Activated T-cell treated with anti-CD3 and anti-CD28 coated beads, Interleukin-2, amount 50 U/mL, for 1 hour (primary cell): ENCODE results near the gene THADA.

Experiments used
- DNase-seq: peaks from one replicate; pipeline ENCODE4 v3.0.0-alpha.2; 2020

The THADA gene

DNA sequence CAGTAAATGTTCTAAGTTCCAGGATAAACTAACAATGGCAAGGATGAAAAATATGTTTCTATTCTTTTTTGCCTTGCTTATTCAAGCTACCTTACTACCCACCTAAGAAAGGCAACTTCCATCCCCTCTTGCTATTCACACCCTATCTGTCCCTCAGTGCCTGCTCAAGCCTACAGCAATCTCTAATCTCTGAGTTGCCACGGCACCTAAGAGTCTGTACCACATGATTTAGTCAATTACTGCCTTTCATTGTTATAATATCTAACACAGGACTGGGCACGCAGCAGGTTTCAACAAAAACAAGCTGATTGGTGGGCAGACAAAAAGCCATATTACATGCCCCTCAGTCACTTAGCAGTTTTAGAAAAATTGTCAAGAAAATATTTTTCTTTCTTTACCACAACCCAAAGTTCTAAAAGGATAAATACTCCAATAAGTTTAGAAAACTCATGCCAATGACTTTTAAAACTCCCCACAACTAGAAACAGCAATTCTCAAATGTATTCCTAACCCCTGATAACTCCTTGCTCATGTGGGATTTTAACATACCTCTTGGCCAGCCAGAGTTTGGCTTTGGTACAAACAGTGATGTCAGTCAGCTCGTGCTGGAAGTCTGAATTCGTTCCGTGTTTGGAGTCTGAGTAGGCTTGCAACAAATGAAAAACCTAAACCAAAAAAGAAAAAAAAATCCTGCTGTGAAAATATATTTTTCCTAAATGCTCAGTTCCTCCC is 252.1 kb downstream of the THADA start:
- no peak for DNase-seq

DNA sequence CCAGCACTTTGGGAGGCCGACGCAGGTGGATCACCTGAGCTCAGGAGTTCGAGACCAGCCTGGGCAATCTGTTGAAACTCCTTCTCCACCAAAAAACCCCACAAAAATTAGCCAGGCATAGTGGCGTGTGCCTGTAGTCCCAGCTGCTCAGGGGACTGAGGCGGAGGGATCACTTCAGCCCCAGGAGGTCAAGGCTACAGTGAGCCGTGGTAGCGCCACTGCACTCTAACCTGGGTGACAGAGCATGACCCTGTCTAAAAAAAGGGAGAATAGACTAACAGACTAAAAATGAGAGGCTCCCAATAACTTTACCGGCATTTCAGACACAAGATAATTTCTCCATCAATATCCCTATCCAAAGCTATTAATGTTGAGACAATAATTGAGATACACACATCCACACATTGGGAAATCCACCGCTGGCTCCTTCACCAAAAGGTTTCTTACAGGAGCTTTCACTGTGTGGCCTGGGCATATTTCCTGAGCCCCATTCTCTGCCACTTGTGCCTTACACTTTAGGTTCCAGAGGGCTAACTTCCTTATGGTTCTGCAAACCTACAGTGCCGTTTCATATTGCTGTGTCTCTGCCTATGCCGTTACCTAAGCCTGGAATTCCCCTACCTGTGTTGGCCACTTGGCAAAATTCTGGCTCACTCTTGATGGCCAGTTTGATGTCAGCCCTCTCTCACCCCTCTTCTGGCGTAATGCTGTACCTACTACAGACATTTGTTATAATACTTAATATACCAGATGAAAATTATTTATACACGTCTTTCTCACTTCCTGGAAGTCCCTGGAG is 253.7 kb downstream of the THADA start:
- DNase-seq = no peak

DNA sequence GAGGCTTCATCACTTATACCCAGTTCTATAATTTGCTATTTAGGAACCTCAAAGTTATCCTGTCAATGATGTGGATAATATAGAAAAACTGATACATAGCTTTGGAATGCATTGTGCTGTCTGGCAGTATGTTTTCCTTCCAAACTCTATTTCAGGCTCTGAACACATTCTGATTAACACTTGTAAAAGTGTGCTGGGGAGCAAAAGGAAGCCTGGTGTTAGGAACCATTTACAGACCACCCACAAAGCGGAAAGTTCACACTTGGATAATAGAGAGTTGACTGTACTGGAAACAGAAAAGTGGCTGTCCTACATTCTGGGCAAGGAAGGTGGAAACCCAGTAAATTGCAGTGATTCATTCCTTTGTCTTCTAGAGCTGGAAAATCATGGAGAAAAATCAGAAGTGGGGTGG is 254.9 kb downstream of the THADA start:
- no peak for DNase-seq

DNA sequence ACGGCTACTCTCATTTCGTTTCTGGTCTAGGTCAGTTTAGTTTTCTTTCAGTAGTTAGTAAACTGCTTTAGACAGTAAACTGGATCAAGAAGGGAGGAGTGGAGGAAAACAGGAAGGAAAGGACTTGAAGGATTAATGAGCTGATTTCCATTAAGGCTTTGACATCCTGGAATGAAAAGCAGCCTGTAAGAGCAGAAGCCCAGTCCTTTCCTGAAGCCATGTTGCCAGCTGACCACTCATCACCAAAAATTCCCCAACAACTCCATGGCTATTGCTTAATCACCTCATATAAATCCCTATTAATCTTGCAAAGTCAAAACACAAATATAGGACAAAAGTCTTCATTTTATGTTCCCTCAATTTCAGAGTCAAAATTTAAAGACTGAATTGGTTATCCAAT is 255.8 kb downstream of the THADA start:
- DNase-seq = no peak

- DNase-seq = no peak
Measured at GRCh38 chr2:43333656-43334144, 262.1 kb downstream of the THADA start.

DNA sequence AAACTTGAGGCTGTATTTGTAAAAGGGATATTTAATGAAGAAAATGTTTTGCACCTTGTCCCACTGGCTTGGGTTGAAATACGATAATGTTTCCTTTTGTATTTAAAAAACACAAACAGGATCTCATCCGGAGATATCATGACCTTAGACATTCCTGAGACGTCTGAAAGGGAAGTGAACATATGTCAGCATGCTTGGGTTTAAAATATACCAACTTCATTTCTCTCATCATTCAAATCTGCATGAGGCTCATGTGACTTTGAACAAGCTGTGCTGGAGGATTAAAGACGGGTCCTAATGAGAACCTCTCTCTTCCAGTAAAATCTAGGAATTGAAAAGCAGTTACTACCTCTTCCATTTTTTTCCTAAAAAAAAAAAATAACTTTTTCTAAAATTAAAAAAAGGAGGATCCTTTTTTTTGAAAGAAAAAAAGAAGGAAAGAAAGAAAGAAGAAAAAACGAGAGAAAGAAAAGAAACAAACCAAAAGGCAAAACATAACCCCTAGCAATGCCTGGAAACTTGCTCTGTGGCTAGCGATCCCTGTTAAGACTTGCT is 262.7 kb downstream of the THADA start:
- no peak for DNase-seq

DNA sequence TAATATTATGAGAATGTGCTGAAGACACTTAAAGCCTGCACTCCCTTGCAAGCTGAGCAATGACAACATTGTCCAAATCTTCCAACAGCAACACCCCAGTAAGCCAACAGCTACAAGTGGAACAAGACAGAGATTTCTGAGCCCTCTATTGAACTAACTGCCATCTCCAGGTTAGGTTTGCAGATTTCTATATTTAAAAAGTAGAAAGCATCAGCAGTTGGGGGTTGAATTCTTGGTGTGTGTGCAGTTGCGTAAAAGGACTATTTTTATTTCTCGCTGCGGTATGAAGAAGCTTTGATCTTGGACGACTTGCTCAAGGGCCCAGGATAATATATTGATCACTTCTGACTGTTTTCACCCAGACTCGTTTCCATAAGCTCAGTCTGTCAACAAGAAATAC is 263.2 kb downstream of the THADA start:
- DNase-seq = no peak

GRCh38 chr2:43331422-43331821 is 264.4 kb downstream of the THADA start:
- no peak for DNase-seq

- no peak for DNase-seq
Measured at GRCh38 chr2:43329637-43330036, 266.2 kb downstream of the THADA start.

- DNase-seq = no peak
Measured at GRCh38 chr2:43328832-43329231, 267.0 kb downstream of the THADA start.

GRCh38 chr2:43328133-43328532 is 267.7 kb downstream of the THADA start:
- DNase-seq = no peak

DNA sequence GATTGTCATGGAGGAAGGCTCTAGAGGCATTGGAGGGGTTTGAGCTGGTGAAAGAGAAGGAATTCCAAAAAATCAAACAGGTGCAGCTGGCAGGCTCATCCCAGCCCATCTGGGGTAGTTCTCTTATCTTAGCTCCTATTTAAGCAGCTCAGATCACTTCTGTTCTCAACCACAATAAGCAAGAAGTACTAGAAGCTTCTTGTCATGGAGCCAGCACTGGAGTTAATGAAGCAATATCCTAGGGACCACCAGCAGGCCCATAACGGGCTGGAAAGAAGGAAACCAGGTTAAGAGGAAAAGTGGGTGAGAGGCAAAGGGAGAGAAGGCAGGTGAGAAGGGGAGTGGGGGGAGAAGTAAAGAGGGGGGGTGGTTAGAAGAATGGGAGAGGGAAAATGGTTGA is 268.7 kb downstream of the THADA start:
- DNase-seq = no peak

- no peak for DNase-seq
Measured at GRCh38 chr2:43326101-43326825, 269.6 kb downstream of the THADA start.

- DNase-seq = no peak
Measured at GRCh38 chr2:43325107-43325811, 270.6 kb downstream of the THADA start.

DNA sequence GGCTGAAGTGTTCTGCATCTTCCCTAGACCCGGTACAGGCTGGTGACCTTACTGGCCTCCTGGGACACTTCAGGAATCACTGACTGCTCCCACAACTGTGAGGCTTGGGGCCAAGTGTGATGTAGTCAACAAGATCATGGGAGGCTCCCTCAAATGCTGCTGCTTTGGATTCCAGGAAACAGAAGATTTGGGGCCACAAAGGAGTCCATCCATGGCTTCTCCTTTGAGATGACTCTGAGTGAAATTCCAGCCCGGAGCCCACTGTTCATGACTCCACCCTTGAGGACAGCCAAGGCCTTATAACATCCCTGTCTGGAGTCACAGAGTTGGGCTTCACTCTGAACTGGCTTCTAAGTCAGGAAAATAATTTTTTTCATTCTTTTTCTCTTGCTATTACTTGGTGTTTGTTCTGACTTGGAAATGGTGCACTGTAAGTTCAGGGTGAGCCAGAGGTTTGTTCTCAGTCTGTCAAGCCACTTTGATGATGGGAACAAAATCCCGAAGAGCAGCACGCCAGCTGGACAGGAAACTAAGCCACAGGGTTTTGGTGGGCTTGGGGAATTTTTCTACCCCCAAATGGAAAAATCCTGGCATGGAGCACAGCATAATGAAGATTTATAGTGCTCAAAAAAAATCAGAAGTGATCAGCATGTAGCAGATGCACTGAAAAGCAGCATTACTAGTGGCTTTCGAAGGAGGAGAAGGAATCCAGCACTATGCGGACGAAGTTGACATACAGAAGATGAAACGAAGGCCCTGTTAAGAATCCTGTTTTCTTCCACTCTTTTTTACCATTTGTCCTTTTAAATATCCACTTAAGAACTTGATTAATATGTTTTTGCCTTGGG is 271.4 kb downstream of the THADA start:
- DNase-seq = no peak

GRCh38 chr2:43323857-43324256 is 272.0 kb downstream of the THADA start:
- no peak for DNase-seq

- DNase-seq = no peak
Measured at GRCh38 chr2:43321446-43321845, 274.4 kb downstream of the THADA start.

DNA sequence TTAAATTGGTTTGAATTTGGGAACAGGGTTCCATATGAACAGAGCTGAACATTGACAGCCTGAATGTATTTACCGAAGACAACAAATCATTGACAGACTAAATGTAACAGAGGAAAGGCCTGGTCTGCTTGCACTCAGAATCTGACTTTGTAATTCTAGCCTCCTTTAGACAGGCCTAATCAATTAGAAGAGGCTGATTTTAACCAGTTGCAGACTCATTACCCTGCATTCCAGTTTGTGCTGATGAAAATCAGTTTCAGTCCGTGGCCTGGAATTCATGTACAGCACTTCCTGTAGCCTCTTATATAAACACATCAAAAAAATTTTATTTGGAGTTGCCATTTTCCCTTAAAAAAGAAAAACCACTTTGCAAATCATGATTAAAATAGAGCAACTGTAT is 276.3 kb downstream of the THADA start:
- no peak for DNase-seq

DNA sequence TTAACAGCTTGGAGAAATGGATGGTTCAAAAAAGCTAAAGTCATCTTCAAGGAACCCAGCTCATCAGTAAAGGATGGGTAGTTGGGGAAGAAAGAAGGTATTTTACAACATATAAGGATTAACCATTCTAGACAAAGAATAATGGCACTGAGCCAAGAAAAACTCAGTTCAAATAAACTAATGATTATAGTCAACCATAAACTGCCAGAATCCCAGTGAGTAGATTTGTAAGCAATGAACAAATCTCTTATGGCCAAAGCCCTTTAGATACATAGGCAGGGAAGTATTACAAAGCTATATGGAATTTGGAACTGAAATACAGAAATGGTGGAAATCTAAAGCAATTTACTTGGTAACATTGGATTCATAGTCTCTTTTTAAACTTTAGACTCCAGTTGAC is 277.0 kb downstream of the THADA start:
- DNase-seq = no peak

DNA sequence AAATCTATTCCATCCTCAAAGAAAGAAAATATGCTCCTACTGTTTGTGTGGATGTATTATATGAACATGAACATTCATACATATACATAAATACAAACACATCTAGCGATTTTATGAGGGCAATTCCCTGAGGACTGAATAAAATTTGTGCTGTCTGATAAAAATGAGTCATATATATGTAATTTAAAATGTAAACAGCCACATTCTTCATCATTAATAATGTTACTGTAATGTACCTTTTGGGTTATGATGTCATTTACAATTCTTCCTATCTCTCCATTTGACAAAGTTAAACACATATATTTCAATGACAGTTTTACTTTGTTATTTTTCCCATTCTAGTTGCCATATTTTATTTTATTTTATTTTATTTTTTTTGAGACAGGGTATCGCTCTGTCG is 278.2 kb downstream of the THADA start:
- no peak for DNase-seq

DNA sequence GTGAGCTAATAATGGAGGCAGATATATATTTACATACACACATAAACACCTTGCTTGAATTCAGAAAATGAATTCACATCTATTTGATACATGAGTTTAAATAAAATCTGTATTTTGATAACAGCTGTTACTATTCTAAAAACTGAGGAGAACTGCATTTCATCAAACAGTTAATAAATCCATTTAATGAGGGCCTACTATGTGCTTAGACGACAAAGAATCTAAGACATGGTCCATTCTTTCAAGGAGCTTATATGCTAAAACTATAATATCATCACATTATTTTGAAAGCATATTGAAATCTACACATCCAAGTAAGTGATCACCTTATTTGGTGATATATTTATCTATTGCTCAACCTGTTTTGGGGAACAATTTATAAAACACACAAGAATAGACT is 278.6 kb downstream of the THADA start:
- DNase-seq = no peak

DNA sequence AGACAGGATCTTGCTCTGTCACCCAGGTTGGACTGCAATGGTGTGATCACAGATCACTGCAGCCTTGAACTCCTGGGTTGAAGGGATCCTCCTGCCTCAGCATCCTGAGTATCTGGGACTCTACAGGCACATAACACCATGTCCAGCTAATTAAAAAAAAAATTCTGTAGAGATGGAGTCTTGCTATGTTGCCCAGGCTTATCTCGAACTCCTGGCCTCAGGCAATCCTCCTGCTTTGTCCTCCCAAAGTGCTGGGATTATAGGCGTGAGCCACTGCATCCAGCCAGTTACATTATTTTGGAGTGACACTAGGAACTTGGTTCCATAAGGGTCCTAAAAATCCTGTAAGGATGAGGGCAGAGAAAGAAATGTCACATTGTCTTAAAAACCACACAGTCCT is 280.4 kb downstream of the THADA start:
- DNase-seq = no peak
